MV-4-11 (cell line): ENCODE measurements around the gene CEP290.

ENCODE experiments used
- DNase-seq: peaks from one replicate; lab custom pipeline; 2025; lab: John Stamatoyannopoulos, UW

Gene CEP290, protein sequence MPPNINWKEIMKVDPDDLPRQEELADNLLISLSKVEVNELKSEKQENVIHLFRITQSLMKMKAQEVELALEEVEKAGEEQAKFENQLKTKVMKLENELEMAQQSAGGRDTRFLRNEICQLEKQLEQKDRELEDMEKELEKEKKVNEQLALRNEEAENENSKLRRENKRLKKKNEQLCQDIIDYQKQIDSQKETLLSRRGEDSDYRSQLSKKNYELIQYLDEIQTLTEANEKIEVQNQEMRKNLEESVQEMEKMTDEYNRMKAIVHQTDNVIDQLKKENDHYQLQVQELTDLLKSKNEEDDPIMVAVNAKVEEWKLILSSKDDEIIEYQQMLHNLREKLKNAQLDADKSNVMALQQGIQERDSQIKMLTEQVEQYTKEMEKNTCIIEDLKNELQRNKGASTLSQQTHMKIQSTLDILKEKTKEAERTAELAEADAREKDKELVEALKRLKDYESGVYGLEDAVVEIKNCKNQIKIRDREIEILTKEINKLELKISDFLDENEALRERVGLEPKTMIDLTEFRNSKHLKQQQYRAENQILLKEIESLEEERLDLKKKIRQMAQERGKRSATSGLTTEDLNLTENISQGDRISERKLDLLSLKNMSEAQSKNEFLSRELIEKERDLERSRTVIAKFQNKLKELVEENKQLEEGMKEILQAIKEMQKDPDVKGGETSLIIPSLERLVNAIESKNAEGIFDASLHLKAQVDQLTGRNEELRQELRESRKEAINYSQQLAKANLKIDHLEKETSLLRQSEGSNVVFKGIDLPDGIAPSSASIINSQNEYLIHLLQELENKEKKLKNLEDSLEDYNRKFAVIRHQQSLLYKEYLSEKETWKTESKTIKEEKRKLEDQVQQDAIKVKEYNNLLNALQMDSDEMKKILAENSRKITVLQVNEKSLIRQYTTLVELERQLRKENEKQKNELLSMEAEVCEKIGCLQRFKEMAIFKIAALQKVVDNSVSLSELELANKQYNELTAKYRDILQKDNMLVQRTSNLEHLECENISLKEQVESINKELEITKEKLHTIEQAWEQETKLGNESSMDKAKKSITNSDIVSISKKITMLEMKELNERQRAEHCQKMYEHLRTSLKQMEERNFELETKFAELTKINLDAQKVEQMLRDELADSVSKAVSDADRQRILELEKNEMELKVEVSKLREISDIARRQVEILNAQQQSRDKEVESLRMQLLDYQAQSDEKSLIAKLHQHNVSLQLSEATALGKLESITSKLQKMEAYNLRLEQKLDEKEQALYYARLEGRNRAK (N-terminal part only)

DNA sequence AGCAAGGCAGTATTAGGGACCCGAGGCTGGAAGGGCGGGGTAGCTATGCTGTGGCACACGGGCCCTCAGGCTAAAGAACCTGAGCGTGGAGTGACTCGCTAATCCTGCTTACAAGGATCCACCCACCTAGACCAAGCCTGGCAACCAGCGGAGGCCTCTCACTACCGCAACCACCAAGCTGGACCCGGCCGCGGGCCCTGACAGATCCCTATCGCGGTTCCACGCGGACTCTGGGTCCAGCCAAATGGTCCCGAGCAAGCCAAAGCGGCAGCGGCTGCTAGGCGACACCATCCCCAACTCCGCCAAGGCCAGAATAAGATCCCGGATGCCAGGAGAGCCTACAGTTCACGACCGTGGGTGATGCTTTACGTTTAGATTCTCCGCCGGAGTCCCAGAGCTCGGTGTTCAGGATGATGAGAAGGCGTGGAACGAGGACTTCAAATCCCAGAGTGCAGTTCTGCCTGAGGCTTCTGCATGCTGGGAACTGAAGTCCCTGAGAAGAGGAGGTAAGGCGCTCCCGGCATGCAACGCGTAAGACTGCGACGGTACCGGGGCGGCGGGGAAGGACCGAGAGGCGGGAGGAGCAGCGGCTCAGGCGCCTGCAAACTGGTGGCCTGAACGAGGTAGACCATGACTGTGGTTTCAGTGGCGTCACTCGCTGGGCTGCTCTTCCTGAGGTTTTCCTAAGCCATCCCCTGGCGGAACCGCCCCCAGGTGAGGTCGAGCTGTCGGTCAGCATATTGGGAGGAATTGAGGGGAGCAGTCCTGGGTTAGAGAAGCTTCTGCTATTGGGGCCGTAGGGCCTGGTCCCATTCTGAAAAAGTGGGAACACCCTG lies at the start of gene CEP290, which contains the start of gene TMTC3:
CEP290 (minus strand) TSS at position 315 of the 836 bp plus-strand sequence. CDS start 781 bp downstream, outside the sequence.
TMTC3 (plus strand) TSS at position 534 of the 836 bp plus-strand sequence. CDS start 6,009 bp downstream, outside the sequence.
- peak; percentile 99 for DNase-seq

DNA sequence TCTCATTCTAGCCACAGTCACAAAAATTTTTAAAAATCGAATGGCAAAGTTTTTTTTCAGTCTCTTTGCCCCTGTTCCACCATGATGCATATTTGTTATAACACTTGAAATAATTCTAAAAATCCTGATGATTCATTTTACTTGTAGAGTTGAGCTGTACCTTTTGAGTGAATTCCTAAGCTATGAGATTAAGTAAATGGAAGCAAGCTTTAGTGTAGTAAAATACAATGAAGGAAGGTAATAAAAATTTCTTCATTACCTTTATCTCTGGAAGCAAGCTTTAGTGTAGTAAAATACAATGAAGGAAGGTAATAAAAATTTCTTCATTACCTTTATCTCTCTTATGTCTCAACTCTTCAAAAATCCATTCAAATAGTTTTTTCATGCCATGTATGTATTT lies 46.3 kb upstream of the CEP290 start:
- DNase-seq = no peak

DNA sequence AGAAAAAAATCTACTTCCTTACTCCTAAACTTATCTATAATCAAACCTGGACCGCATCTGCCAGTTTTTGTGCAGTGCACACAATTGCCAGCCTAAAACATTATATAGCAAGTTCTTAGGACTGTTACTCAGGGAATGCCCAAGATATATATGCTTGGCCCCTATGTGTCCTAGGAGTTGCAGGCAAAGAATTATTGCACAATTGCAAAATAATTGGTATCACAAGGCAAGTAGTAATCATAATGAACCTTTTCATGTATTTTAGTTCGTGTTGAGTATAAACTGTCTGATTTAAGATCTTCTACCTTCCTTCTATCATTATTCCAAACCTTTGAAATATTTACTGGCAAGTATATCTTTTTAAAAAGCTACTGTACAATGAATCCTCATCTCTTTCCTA lies 45.7 kb upstream of the CEP290 start:
- no peak for DNase-seq

DNA sequence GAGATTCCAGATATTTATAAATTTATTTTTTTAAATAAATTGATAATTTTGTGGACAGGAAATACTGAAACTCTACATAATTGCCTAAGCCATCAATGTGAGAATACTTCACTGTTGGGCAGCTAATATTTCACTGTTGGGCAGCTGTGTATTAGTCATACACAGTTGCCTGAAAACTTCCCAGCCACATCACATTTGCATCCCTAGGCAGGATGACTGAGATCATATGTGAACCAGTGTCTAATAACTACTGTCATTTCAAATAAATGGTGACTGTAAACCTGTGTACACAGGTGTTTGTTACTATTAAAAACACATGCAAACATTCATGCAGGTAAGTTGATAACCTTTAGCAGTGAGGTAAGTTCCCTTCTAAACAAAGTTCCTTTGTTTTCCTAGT lies 44.1 kb upstream of the CEP290 start:
- no peak for DNase-seq

DNA sequence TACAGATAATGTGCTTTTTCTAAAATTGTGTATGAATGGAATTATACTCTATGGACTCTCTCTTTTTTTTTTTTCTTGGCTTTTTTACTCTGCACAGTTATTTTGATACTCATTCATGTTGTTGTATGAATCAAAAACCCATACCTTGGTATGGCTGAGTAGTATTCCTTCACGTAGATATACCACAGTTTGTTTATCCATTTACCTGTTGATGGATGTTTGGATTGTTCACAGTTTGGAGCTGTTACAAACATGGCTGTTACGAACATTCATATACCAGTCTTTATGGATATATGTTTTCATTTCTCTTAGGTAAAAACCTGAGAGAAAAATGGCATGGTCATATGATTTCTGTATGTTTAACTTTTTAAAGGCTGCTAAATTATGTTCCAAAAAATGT lies 43.4 kb upstream of the CEP290 start:
- DNase-seq = no peak

DNA sequence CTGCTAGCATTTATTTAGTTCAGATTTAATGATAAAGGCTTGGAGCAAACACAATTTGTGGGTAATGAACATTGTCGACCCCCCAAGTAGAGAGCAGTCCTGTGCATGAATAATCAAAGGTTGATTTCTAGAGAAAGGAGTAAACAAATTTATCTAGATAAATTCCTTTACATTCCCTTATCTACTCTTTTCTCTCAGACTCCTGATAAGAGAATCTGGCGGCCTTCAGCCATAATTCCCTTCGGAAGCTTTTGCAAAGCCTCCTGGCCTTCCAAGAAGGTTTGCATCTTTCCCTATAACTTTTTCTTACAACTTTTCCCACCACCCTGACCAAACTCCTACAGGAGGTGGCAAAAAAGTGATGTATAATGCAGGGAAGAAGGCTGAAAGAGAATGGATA lies 42.3 kb upstream of the CEP290 start:
- DNase-seq = no peak

DNA sequence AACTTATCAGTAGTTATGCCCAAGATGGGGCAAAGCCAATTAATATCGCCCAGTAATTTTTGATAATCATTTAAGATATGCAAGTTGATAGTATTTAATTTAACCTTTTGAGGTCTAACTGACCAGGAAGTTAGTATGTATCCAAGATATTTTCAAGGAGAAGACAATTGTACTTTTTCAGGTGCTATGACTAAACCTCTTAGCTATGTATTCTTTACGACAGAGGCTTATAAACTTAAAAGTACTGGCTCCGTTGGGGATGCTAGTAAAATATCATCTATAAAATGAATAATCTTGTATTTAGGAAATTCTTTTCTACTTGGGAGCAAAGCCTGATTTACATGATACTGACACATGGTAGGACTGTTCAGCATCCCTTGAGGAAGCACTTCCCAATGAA lies 40.5 kb upstream of the CEP290 start:
- no peak for DNase-seq

DNA sequence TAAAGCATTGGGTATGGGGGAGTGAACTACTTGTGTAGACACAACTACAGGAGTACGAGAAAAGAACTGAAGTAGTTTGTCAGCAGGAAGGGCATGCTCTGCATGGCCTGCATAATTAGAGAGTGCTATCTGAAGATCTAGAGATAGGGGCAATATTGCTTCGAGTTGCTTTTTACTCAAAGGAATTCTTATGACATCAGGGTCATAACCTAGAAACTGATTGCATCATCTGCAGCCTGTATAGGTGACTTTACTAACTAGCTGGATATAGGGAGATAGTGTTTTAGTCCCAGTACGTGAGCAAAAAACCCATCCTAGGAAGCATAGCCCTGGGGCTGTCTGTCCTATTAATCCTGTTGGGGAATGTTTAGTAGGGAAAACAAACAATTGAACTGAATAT lies 40.0 kb upstream of the CEP290 start:
- DNase-seq = no peak

- DNase-seq = no peak
Measured at GRCh38 chr12:88179436-88180014, 37.6 kb upstream of the CEP290 start.

DNA sequence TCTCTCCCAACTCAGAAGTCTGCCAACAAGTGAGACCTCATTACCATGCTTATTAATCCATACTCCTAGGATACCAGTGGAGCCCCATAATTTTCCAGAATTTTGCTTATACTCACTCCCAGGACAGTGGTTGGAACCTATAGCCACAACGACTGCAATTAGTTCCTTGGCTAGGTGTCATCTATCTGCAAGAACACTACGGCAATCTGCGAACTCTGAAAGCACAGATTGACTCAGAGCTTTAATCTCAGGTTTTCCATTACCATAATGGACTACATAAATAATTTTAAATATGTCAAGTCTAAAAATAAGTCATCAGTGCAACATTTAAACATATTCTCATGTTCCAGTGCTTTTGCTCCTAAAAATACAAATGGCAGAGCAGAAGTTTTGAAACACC lies 33.7 kb upstream of the CEP290 start:
- DNase-seq = no peak

- no peak for DNase-seq
Measured at GRCh38 chr12:88172844-88173407, 31.0 kb upstream of the CEP290 start.

GRCh38 chr12:88167384-88167783 lies 25.5 kb upstream of the CEP290 start:
- no peak for DNase-seq

DNA sequence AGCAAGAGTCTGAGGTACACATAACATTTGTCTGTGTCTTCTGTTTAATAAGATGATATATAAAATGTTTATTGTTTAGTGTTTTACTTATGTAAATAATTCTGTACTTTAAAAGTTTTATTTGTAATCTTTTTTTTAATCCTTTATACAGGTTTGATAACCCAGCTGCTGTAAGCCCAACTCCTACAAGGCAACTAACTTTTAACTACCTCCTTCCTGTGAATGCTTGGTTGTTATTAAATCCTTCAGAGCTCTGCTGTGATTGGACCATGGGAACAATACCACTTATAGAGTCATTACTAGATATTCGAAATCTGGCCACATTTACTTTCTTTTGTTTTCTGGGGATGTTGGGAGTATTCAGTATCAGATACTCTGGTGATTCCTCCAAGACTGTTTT lies 24.3 kb upstream of the CEP290 start:
- DNase-seq = no peak

GRCh38 chr12:88163371-88163770 lies 21.5 kb upstream of the CEP290 start:
- no peak for DNase-seq

GRCh38 chr12:88156075-88156654 lies 14.3 kb upstream of the CEP290 start:
- DNase-seq = no peak

- no peak for DNase-seq
Measured at GRCh38 chr12:88153959-88154358, 12.1 kb upstream of the CEP290 start.

- no peak for DNase-seq
Measured at GRCh38 chr12:88150063-88150462, 8.2 kb upstream of the CEP290 start.

- no peak for DNase-seq
Measured at GRCh38 chr12:88145567-88146505, 3.9 kb upstream of the CEP290 start.
